Body of pancreas (tissue), 4 donors: ENCODE results near the gene R3HDM2.

Source experiments
- CTCF ChIP-seq, 7 experiments: fragments of 450-650 bp in 4 of 7; fragments of 200-600 bp in 3 of 7; sonication (generic) in 3 of 7; IDR thresholded peaks; one replicate each; pipeline ENCODE4 v1.5.1; 2016 to 2019; ENCODE audit warnings: antibody characterized with exemption in 7 of 7
- POLR2A ChIP-seq, 3 donors: fragments of 450-650 bp; IDR thresholded peaks; one replicate each; pipeline ENCODE4 v1.6.1; 2016; ENCODE audit warnings: antibody characterized with exemption in 3 of 3, mild to moderate bottlenecking in 2 of 3

DNA sequence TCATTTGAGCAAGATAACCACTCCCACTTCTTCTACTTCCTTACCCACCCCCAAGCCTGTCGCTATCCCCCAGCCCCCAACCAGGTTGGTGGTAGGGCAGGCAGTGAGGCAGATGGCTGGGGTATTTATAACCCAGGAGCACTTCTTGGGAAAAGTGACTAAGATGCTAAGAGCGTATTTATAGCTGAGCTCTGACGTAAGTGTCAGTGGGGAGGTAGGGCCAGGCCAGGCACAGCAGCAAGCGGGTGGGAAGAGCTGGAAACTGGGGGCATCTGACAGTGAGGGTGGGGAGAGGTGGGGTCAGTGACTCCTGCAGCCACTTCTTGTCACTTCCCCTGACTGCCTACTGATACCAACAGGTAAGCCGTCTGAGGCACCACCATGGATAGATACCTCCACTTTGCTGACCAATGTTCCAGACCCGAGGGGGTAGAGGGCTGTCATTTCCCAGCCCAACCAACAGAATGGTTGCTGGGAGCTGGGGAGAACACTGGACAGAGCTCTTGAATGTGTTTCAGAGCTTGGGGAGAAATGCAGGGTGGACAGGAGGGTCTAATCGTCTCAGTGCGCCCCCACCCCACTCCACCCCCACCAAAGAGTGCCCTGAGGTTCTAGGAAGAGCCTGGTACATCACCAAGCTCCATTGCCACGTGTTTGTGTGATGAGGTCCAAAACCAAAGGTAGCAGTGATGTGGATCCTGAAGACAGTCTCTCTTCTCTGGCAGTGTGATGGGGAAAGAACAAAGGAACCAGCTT, 21.5 kb upstream of the R3HDM2 start:
- TF ChIP-seq POLR2A (IDR thresholded peaks at IDR 0.05) (no peak), CTCF (IDR thresholded peaks at IDR 0.05) (no peak)
